Nucleus accumbens (tissue), 56 donors: ENCODE measurements around the gene PLD1.
A peak's percentile ranks its signal among the peaks of the same experiment; 100 is the strongest.

Source experiments
- DNase-seq, 56 donors: peaks; one replicate each; lab custom pipeline; 2025; lab: John Stamatoyannopoulos, UW

Gene PLD1

GRCh38 chr3:171777596-171777995 lies 32.7 kb downstream of the PLD1 start:
- DNase-seq: no peak

GRCh38 chr3:171776839-171777583 lies 33.3 kb downstream of the PLD1 start:
- no peak for DNase-seq

GRCh38 chr3:171776411-171776810 lies 33.9 kb downstream of the PLD1 start:
- DNase-seq: peak in 42 of 56 donors; percentile 11 to 77 (median 42)

GRCh38 chr3:171775943-171776342 lies 34.3 kb downstream of the PLD1 start:
- peak in 3 of 56 donors; percentile 18 to 33 (median 32) for DNase-seq

GRCh38 chr3:171774521-171774920 lies 35.8 kb downstream of the PLD1 start:
- DNase-seq: peak in 48 of 56 donors; percentile 17 to 83 (median 59)

GRCh38 chr3:171772427-171773056 lies 37.7 kb downstream of the PLD1 start:
- peak in 34 of 56 donors; percentile 8 to 78 (median 40) for DNase-seq

GRCh38 chr3:171770689-171771620 lies 39.3 kb downstream of the PLD1 start:
- DNase-seq: peak in 1 of 56 donors; percentile 13

GRCh38 chr3:171769461-171769860 lies 40.8 kb downstream of the PLD1 start:
- DNase-seq: no peak

- no peak for DNase-seq
Measured at GRCh38 chr3:171768986-171769385, 41.3 kb downstream of the PLD1 start.

- no peak for DNase-seq
Measured at GRCh38 chr3:171768281-171768900, 41.9 kb downstream of the PLD1 start.

- DNase-seq: no peak
Measured at GRCh38 chr3:171765511-171765887, 44.8 kb downstream of the PLD1 start.

- DNase-seq: no peak
Measured at GRCh38 chr3:171763392-171763791, 46.9 kb downstream of the PLD1 start.

GRCh38 chr3:171760477-171760876 lies 49.8 kb downstream of the PLD1 start:
- DNase-seq: no peak

- DNase-seq: no peak
Measured at GRCh38 chr3:171758109-171758508, 52.2 kb downstream of the PLD1 start.

- DNase-seq: no peak
Measured at GRCh38 chr3:171757361-171758034, 52.8 kb downstream of the PLD1 start.

- DNase-seq: no peak
Measured at GRCh38 chr3:171755656-171756055, 54.6 kb downstream of the PLD1 start.

GRCh38 chr3:171755015-171755589 lies 55.2 kb downstream of the PLD1 start:
- no peak for DNase-seq

- no peak for DNase-seq
Measured at GRCh38 chr3:171753665-171754408, 56.4 kb downstream of the PLD1 start.

GRCh38 chr3:171753025-171753472 lies 57.2 kb downstream of the PLD1 start:
- DNase-seq: no peak
